Activated CD8-positive, alpha-beta memory T cell treated with anti-CD3 and anti-CD28 coated beads for 24 hours (primary cell): Measurements from ENCODE around the gene MIPOL1.
"Not testable (repeated sequence)": the region's sequence is repeated elsewhere in the genome, so short reads cannot be mapped to it uniquely, and the experiment has no call there.

ENCODE experiments used
- DNase-seq: peaks from one replicate; pipeline ENCODE4 v3.0.0-alpha.2; 2020

MIPOL1 gene

DNA sequence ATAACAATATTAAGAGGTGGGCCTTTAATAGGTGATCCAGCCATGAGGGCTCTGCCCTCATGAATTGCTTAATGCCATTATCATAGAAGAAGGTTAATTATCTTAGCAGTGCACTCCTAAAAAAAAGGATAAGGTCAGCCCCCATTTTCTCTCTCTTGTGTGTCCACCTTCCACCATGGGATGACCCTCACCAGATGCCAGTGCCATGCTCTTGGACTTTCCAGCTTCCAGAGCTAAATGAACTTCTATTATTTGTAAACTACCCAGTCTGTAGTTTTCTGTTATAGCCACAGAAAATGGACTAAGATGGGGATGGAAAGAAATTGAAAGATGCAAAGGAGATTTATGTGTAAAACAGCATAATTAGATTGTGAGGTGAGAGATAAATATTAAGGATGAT lies 271.9 kb downstream of the MIPOL1 start:
- no peak for DNase-seq

DNA sequence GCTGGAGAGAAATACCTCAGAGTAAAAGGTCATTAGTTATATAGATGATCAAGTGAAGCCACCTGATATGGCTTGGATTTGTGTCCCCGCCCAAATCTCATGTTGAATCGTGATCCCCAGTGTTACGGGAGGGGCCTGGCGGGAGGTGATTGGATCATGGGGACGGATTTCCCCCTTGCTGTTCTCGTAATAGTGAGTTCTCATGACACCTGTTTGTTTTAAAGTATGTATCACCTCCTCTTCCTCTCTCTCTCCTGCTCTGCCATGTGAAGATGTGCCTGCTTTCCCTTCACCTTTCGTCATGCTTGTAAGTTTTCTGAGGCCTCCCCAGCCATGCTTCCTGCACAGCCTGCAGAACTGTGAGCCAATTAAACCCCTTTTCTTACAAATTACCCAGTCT lies 272.5 kb downstream of the MIPOL1 start:
- DNase-seq, result no peak

DNA sequence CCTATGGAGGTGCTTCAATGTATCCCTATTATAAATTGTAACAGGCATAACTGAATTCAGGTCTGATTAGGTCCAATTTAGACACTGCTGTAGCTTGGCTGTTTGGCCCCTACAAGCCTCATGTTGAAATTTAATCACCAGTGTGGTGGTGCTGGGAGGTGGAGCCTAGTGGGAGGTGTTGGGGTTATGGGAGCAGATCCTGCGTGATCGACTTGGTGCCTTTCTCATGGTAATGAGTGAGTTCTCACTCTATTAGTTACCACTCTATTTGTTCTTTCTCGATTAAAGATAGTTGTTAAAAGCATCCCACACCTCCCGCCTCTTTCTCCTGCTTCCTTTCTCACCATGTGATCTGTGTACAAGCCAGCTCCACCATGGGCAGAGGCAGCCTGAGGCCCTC lies 275.2 kb downstream of the MIPOL1 start:
- DNase-seq, result no peak

DNA sequence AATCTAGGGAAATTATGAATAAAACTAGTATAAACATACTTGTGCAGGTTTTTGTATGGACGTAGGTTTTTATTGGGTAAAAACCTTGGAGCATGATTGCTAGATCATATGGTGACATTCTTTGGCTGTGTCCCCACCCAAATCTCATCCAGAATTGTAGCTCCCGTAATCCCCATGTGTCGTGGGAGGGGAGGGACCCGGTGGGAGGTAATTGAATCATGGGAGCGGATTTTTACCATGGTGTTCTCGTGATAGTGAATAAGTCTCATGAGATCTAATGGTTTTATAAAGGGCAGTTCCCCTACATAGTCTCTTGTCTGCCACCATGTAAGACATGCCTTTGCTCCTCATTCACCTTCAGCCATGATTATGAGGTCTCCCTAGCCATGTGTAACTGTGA lies 276.5 kb downstream of the MIPOL1 start:
- DNase-seq, result no peak

DNA sequence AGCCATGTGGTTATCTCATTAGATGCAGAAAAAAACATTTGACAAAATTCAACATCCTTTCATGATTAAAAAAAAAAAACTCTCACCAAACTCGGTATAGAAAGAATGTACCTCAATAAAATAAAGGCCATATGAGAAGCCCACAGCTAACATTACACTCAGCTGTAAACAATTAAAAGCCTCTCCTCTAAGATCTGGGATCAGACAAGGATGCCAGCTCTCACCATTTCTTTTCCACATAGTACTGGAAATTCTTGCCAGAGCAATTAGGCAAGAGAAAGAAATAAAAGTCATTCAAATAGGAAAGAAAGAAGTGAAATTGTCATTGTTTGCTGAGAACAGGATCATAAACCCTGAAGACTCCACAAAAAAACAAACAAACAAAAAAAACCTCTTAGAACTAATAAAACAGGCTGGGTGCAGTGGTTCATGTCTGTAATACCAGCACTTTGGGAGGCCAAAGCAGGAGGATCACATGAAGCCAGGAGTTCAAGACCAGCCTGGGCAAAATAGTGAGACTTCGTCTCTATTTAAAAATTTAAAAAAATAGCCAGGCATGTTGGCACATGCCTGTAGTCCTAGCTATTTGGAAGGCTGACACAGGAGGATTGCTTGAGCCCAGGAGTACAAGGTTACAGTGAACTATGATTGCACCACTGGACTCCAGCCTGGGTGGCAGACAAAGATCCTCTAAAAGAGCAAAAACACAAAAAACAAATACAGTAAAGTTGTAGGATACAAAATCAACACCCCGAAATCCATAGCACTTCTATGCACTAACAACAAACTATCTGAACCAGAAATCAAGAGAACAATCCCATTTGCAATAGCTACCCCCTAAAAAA lies 282.9 kb downstream of the MIPOL1 start:
- no peak for DNase-seq

DNA sequence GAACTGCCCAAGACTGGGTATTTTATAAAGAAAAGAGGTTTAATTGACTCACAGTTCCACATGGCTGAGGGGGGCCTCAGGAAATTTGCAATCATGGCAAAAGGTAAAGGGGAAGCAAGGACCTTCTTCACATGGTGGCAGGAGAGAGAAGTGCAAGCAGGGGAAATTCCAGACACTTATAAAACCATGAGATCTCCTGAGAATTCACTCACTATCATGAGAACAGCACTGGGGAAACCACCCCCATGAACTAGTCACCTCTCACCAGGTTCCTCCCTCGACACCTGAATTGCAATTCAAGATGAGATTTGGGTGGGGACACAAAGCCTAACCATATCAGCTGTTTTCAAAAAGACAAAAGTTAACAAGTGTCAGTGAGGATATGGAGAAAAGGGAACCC lies 284.7 kb downstream of the MIPOL1 start:
- no peak for DNase-seq

DNA sequence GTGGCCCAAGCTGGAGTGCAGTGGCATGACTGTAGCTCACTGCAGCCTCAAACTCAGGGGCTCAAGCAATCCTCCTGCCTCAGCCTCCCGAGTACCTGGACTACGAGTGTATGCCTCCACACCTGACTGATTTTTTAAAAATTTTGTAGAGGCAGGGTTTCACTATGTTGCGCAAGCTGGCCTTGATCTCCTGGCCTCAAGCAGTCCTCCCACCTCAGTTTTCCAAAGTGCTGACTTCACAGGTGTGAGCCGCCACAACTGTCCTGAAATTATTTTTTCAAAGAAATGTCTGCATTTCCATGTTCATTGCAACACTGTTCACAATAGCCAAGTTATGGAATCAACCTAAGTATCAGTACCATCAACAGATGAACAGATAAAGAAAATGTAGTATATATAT lies 285.9 kb downstream of the MIPOL1 start:
- no peak for DNase-seq

DNA sequence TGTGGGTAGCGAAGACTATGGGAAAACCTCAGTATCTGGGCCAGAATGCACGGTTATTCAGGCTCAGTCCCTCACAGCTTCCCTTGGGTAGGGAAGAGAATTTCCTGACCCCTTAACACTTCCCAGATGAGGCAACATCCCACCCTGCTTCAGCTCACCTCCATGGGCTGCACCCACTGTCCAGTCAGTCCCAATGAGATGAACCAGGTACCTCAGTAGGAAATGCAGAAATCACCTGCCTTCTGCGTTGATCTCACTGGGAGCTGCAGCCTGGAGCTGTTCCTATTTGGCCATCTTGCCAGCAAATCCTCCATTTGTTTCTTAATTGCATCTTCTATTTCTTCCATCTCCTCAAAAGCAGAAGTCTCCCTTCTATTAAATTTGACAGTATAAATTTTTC lies 292.9 kb downstream of the MIPOL1 start:
- DNase-seq, result no peak

DNA sequence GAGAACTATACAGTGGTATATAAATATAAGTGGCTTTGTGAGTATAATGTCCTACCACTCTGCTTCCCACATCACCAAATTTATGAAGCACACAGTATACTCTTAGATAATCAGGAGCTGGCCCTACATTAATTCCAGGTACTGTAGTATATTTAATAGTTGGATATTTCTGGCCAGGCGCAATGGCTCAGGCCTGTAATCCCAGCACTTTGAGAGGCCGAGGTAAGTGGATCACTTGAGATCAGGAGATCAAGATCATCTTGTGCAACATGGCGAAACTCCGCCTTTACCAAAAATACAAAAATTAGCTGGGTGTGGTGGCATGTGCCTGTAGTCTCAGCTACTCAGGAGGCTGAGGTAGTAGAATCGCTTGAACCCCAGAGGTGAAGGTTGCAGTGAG lies 293.3 kb downstream of the MIPOL1 start:
- no peak for DNase-seq

DNA sequence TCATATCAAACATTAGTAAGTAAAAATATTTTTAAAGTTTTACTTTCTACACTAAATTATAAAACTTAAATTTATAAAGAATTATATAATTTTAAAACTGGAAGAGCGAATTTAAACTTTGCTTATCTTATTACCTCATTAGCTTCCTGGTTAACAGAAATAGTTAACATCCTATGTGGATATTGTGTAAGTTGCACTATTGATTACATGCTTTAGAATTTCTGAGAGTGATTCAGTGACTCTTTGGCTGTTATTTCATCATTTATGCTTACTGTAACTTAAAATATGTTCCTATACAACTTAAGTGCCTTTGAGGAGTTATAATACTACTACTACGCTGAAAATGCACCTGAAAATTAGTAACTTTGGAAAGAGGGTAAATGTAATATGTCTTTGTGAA lies 295.9 kb downstream of the MIPOL1 start:
- DNase-seq, result no peak

DNA sequence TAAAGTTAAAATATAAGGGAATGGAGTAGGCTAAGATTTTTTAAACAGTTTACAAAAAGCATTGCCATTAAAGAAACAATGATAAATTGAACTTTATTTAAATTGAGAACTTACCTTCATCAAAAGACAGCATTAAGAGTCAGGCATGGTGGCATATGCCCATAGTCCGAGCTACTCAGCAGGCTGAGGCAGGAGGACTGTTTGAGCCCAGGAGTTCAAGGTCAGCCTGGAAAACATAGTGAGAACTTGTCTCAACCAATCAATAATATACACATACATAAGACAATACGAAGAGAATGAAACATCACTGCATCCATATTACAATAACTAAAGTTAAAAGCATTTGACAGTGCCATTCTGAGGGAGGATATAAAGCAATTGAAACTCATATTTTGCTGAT lies 299.7 kb downstream of the MIPOL1 start:
- no peak for DNase-seq

DNA sequence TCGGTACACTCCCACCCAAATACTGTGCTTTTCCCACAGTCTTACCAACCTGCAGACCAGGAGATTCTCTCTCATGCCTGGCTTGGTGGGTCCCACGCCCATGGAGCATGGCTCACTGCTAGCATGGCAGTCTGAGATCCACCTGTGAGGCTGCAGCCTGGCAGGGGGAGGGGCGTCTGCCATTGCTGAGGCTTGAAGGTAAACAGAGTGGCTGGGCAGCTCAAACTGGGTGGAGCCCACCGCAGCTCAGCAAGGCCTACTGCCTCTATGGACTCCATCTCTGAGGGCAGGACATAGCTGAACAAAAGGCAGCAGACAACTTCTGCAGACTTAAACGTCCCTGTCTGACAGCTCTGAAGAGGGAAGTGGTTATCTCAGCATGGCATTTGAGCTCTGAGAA lies 304.1 kb downstream of the MIPOL1 start:
- DNase-seq, result no peak

DNA sequence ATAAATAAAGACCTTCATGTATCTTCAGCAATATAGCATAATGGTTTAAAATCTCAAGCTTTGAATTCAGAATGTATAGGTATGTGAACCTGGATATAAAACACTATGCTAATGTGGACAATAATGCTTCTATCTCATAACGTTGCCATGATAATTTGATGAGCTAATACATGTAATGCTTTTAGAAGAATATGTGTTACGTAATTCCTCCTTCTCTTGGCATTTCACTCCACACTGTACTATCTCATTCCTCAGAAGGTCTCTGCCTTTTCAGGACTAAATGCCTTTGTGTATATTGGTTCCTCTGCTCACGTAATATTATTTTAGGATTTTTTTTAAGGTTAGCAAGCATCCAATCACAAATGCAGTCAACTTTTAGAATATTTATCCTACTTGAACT lies 310.8 kb downstream of the MIPOL1 start:
- DNase-seq, result no peak

DNA sequence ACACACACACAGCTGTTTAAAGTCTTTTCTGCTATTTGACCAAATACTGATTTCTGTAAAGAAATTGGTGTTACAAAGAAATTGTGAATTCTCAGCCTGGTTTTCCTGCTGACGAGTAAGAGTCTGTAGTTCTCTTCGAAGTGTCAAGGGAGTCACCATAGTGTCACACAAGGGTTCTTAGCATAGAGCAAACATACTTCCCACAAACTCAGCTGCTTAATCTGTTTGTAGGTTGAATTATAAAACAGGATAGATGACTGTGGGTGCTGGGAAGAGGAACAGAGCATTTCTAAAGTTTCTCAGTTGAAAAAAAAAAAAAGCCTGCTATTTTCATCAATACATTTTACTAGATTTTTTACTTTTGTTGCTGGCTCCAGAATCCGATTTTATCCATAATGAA lies 314.4 kb downstream of the MIPOL1 start:
- no peak for DNase-seq

DNA sequence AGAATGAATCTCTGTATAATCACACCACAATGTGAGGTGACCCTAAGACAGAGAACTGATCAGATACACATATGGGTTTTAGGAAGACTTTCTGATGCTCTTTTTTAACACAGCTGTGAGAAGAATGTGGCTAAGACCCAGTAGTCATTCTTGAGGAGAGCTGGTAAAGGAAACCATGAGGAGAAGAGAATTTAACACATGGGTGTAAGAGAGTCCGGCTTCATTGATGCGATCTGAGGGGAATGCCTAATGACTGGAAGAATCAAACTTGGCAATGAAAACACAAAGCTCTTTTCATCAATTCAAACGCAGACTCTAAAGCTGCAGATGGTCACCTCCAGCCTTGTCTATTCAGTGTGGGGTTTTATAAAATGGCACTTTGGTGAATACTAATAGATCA lies 318.0 kb downstream of the MIPOL1 start:
- DNase-seq, result no peak

DNA sequence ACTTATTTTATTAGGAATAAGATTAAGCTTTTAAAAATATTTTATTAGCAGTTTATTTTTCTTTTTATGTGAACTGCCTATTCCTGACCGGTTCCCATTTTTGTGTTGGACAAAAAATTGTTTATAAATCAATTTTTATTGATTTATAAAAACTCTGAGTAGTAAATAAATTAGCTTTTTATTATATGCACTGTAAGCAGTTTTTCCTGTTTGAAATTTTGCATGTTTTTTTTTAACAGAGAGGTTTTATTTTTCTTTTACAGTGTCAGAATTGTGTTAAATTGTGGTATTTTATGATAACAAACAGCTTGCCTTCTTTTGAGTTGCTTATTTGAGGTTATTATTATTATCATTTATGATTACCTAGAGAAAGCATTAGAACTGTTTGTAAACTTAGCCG lies 329.3 kb downstream of the MIPOL1 start:
- no peak for DNase-seq

DNA sequence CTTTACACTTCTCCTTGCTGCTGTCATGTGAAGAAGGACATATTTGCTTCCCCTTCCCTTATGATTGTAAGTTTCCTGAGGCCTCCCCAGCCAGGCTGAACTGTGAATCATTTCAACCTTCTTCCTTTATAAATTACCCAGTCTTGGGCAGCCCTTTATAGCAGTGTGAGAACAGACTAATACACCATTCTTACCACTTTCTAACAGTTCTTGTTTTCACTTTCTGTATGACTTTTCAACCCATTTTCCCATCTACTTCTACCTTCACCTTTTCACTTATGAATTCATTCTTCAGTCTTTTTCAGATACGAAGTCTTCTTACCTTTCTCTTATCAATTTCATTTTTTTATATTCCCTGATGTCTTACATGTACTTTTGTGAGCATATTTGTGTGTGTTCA lies 342.3 kb downstream of the MIPOL1 start:
- DNase-seq, result no peak

DNA sequence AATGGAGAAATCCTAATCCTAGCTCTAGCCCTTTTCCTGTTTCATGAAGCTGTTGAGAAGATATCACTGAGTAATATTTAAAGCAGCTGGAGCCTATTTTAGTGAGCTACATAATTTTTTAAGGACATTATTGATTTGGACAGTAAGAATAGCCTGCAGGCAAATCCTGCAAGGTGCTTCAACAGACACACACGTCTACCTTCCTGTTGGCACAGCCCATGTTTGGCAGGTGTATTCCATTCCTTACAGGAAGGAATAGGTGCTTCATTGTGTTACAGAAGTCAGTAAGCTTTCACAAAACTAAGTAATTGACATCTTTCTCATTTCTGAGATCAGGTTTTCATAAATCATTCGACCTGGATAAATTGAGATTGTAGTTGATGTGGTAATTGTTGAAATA lies 346.7 kb downstream of the MIPOL1 start:
- DNase-seq, result no peak

DNA sequence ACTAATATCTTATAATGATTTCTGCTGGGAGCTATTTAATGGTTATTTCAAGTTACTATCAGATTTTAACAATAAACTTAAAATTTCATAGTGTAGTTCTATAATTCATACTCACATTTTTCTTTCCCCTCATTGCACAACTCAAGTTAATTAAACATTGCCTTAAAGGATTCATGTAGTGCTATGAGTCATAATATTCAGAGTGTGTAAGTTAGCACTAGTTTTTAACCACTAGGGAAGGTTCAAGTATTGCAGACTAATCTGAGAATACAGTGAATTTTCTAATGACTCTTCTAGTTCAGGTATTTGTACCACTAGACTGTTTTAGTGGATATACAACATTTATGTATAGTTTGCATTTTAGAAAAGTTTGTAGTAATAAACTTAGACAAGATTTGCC lies 347.4 kb downstream of the MIPOL1 start:
- DNase-seq, result no peak

DNA sequence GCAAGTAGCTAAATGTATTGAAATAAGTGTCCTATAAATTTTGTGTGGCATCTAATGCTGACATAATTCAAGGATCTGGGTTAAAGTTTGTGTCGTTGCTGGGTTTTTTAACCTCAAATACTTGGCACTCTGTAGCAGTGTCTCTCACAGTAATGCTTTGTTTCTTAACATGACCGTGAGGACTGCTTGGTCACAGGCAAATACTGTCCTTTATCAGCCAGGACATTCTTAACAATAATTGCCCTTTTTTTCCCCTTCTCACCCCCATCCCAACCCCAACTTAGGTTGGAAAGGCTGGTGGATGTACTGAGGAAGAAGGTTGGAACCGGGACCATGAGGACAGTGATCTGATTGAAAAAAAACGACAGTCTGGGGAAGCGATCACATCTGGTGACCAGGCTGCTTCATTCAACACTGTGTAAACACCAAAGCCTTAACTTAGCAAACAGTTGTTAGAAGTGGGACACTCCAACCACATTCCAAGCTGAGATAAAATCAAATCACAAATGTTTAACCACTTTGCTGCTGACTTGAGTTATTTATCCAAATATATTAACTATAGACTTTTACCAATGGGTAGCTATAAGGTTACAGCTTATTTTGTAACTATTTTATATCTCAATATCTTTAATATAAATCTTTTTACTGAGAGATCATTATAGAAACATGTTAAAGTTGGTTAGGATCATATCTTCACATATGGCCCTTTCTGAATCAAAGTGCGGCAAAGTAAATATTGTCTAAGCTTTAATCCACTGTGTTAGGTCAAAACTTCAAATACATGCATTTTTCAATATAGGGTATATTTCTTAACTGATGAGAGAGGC lies 349.1 kb downstream of the MIPOL1 start:
- DNase-seq, result no peak

DNA sequence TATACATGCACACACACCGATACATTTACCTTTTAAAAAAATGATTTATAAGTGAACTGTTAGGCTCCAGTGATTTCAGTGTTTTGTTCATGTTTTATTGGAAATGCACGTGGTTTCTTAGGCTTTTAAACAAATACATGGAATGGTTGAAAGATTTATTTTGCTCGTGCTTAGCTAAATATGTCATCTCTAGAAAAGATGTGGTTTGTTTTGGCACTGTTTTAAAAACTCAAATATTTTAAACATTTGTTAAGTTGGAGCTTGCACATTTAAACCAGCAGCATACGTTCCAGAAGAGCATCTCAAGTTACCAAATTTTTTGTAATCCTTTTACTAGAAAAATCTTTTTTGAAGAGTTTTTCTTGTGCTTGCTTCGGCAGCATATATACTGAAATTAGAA lies 352.8 kb downstream of the MIPOL1 start:
- DNase-seq, result no peak

DNA sequence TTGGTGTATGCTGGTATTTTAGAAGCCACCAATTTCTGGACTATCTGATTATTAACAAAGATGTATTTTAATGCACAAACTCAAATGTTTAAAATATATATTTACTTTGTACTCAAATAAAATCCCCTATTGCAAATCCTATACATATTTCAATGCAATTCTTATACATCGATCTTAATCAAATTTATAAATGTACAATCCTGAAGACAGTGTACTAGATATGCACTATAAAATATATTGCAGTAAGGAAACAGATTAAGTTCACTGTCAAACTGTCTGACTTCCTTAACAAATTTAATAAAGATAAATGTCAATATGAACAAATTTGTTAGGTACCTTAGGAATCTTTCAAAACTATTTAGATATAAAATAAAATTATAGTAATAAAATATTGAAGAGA lies 353.4 kb downstream of the MIPOL1 start:
- no peak for DNase-seq

DNA sequence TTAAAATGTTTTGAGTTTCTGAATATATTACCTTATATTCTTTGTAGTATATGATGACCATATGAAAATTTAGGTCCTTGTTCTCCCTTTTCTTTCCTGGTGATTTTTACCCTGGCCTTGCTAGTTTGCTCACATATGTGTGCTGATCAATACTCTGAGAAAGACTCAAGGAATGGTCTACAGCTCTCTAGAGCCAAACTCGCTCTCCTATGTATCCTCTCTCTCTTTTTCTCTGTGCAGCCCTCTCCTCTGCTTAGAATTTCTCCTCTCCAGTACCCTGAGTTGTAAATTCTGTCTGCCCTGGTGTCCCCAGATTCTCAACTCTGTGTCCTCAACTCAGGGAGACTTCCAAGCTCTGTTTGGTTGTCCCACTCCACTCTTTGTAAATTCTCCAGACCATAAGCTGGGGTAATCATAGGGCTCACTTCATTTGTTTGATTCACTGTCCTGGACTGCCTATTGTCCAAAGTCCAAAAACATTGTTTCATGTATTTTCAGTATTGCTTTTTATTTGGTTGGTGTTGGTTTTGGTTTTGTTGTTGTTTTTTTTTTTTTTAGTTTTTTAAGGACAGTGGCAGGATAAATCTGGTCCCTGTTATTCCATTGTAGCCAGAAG lies 356.3 kb downstream of the MIPOL1 start:
- DNase-seq, result no peak

DNA sequence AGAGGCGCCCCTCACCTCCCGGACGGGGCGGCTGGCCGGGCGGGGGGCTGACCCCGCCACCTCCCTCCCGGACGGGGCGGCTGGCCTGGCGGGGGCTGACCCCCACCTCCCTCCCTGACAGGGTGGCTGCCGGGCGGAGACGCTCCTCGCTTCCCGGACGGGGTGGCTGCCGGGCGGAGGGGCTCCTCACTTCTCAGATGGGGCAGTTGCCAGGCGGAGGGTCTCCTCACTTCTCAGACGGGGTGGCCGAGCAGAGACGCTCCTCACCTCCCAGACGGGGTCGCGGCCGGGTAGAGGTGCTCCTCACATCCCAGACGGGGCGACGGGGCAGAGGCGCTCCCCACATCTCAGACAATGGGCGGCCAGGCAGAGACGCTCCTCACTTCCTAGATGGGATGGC lies 357.9 kb downstream of the MIPOL1 start:
- not testable (repeated sequence) for DNase-seq
